HEK293 (cell line): Measurements from ENCODE around the gene HRCT1.
A peak's percentile ranks its signal among the peaks of the same experiment; 100 is the strongest.

Experiments
- CTCF ChIA-PET: fragments of 350-600 bp; formaldehyde crosslinking; extraction: SDS; loops from one replicate; lab custom pipeline; 2021; ENCODE audit warnings: antibody characterized with exemption; lab: Yijun Ruan, JAX
- POLR2A ChIA-PET: fragments of 300-600 bp; formaldehyde crosslinking; extraction: SDS; loops from one replicate; lab custom pipeline; 2020; ENCODE audit warnings: antibody characterized with exemption, inconsistent platforms; lab: Yijun Ruan, JAX
- H3K27ac ChIP-seq: fragments of 200-500 bp; sonication (Bioruptor generic); 2 replicates; pipeline ENCODE4 v1.5.1; 2014; ENCODE audit warnings: low read depth, low read length, control low read depth, inconsistent platforms; ENCODE audit errors: extremely low read depth
- H3K36me3 ChIP-seq, 2 experiments: fragments of 200-500 bp in 1 of 2; sonication (Bioruptor generic) in 1 of 2; 1 replicate in 1 of 2; 2 replicates in 1 of 2; pipeline ENCODE4 v1.5.1; 2014 to 2017; ENCODE audit warnings: inconsistent platforms in 2 of 2, low read length in 2 of 2; ENCODE audit not compliant: control insufficient read depth in 2 of 2, insufficient read depth in 1 of 2
- H3K4me1 ChIP-seq: fragments of 200-500 bp; sonication (Bioruptor generic); 2 replicates; pipeline ENCODE4 v1.5.1; 2014; ENCODE audit warnings: mild to moderate bottlenecking, low read length, inconsistent platforms; ENCODE audit not compliant: control insufficient read depth, insufficient read depth
- H3K4me3 ChIP-seq: 2 replicates; pipeline ENCODE4 v1.5.1; 2011; ENCODE audit warnings: low read depth, mild to moderate bottlenecking, control low read depth, low read length, moderate library complexity
- H3K9me3 ChIP-seq: fragments of 200-500 bp; sonication (Bioruptor generic); 2 replicates; pipeline ENCODE4 v1.5.1; 2014; ENCODE audit warnings: low read depth, low read length, inconsistent platforms; ENCODE audit not compliant: control insufficient read depth, insufficient read depth
- ELK4 ChIP-seq: IDR thresholded peaks from 2 replicates; pipeline ENCODE4 v1.6.1; 2011; ENCODE audit warnings: mild to moderate bottlenecking, low read depth, low read length, borderline replicate concordance
- KLF7 ChIP-seq: fragments of 450-650 bp; formaldehyde crosslinking; IDR thresholded peaks from 2 replicates; pipeline ENCODE4 v1.5.1; 2016; ENCODE audit warnings: missing biosample characterization, missing genetic modification characterization, borderline replicate concordance
- SALL2 ChIP-seq: fragments of 450-650 bp; formaldehyde crosslinking; IDR thresholded peaks from 2 replicates; pipeline ENCODE4 v1.5.0; 2017; ENCODE audit warnings: missing biosample characterization, mild to moderate bottlenecking, missing genetic modification characterization, borderline replicate concordance
- SCRT2 ChIP-seq: fragments of 450-650 bp; formaldehyde crosslinking; IDR thresholded peaks from 2 replicates; pipeline ENCODE4 v1.5.1; 2016; ENCODE audit warnings: missing biosample characterization, missing genetic modification characterization
- ZBTB10 ChIP-seq: fragments of 450-650 bp; formaldehyde crosslinking; IDR thresholded peaks from 2 replicates; pipeline ENCODE4 v1.5.1; 2016; ENCODE audit warnings: missing biosample characterization, missing genetic modification characterization
- ZBTB8A ChIP-seq: fragments of 450-650 bp; formaldehyde crosslinking; IDR thresholded peaks from 2 replicates; pipeline ENCODE4 v1.5.1; 2016; ENCODE audit warnings: missing biosample characterization, missing genetic modification characterization
- ZIC2 ChIP-seq: fragments of 450-650 bp; formaldehyde crosslinking; IDR thresholded peaks from 2 replicates; pipeline ENCODE4 v1.5.1; 2016; ENCODE audit warnings: missing biosample characterization, missing genetic modification characterization
- ZNF138 ChIP-seq: fragments of 450-650 bp; formaldehyde crosslinking; IDR thresholded peaks from 2 replicates; pipeline ENCODE4 v1.5.1; 2016; ENCODE audit warnings: missing biosample characterization, missing genetic modification characterization, borderline replicate concordance
- ZNF155 ChIP-seq: fragments of 450-650 bp; formaldehyde crosslinking; IDR thresholded peaks from 2 replicates; pipeline ENCODE4 v1.5.1; 2016; ENCODE audit warnings: missing biosample characterization, missing genetic modification characterization
- ZNF174 ChIP-seq: fragments of 450-650 bp; formaldehyde crosslinking; IDR thresholded peaks from 2 replicates; pipeline ENCODE4 v1.5.0; 2017; ENCODE audit warnings: missing biosample characterization, mild to moderate bottlenecking, missing genetic modification characterization
- ZNF184 ChIP-seq: fragments of 450-650 bp; IDR thresholded peaks from 2 replicates; pipeline ENCODE4 v1.5.1; 2018; ENCODE audit warnings: missing biosample characterization, mild to moderate bottlenecking, missing genetic modification characterization
- ZNF23 ChIP-seq: fragments of 450-650 bp; formaldehyde crosslinking; IDR thresholded peaks from 2 replicates; pipeline ENCODE4 v1.5.1; 2016; ENCODE audit warnings: missing biosample characterization, missing genetic modification characterization, borderline replicate concordance
- ZNF362 ChIP-seq: fragments of 450-650 bp; formaldehyde crosslinking; IDR thresholded peaks from 2 replicates; pipeline ENCODE4 v1.5.1; 2016; ENCODE audit warnings: missing biosample characterization, missing genetic modification characterization
- ZNF37A ChIP-seq: fragments of 450-650 bp; IDR thresholded peaks from 2 replicates; pipeline ENCODE4 v1.5.1; 2018; ENCODE audit warnings: missing biosample characterization, missing genetic modification characterization
- ZNF391 ChIP-seq: fragments of 450-650 bp; formaldehyde crosslinking; IDR thresholded peaks from 2 replicates; pipeline ENCODE4 v1.5.1; 2016; ENCODE audit warnings: low read depth, missing biosample characterization, missing genetic modification characterization, borderline replicate concordance
- ZNF48 ChIP-seq: fragments of 450-650 bp; formaldehyde crosslinking; IDR thresholded peaks from 2 replicates; pipeline ENCODE4 v1.5.1; 2016; ENCODE audit warnings: missing biosample characterization, missing genetic modification characterization
- ZNF776 ChIP-seq: fragments of 450-650 bp; formaldehyde crosslinking; IDR thresholded peaks from 2 replicates; pipeline ENCODE4 v1.5.0; 2017; ENCODE audit warnings: missing biosample characterization, missing genetic modification characterization, borderline replicate concordance
- ZXDB ChIP-seq: fragments of 450-650 bp; formaldehyde crosslinking; IDR thresholded peaks from 2 replicates; pipeline ENCODE4 v1.5.1; 2016; ENCODE audit warnings: missing biosample characterization, missing genetic modification characterization

HRCT1 gene

DNA sequence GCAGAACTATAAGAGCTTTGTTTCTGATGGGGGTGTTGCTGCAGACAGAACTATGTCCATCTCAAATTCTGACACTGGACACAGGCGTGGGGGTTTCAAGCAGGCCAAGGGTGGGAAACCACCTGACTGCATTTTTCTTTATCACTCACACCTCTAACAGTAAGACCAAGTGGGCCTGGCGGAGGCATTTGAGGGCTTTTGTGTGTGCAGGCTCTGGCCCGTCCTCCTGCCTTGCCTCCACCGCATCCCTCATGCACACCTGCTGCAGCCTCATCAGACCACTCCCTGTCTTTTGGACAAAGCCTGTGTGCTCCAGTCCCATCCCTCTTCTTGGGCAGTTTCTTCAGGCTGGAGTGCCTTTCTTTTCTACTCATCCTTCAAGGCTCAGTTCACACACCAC is 43.7 kb upstream of the HRCT1 start (continued):
- TF ChIP-seq ELK4 (no peak), ZNF138 (tag by site-specific recombination) (no peak), ZBTB10 (tag by site-specific recombination) (no peak), ZNF23 (no peak)

GRCh38 chr9:35863583-35863982 is 42.4 kb upstream of the HRCT1 start:
- Histone ChIP-seq H3K4me1 (no peaks in the 10 kb centered on the region), H3K36me3 (no peaks in the 10 kb centered on the region), H3K9me3 (no peaks in the 10 kb centered on the region), H3K4me3 (no peak overlapping the region), H3K27ac (no peak overlapping the region)
- no peak for TF ChIP-seq ZNF391 (tag by site-specific recombination)
- TF ChIP-seq ZIC2 (tag by site-specific recombination), result peak; percentile 51; the same call in 1 of the 2 replicates
- no peak for TF ChIP-seq SALL2 (tag by site-specific recombination)
- no peak for TF ChIP-seq ZNF155 (tag by site-specific recombination)
- no peak for TF ChIP-seq SCRT2 (tag by site-specific recombination)
- ChIA-PET POLR2A (no interaction called here), CTCF (interaction anchor here (1.1 to 4.1 kb wide), 3 partner anchors 9 to 37 kb away, joined by 5 to 26 read pairs (median 6); no protein-coding TSS in a partner anchor)

GRCh38 chr9:35864695-35865255 is 41.2 kb upstream of the HRCT1 start:
- CTCF ChIA-PET, result interaction anchor here (1.1 to 4.1 kb wide), 3 partner anchors 7 to 38 kb away, joined by 5 to 26 read pairs (median 6); no protein-coding TSS in a partner anchor
- POLR2A ChIA-PET, result no interaction called here
- TF ChIP-seq ZNF37A (tag by site-specific recombination) (no peak), ZBTB8A (tag by site-specific recombination) (no peak), ZNF48 (tag by site-specific recombination) (no peak), KLF7 (tag by site-specific recombination) (no peak), ZNF776 (tag by site-specific recombination) (no peak), ZNF174 (tag by site-specific recombination) (no peak), ZXDB (tag by site-specific recombination) (no peak), ZNF362 (tag by site-specific recombination) (no peak), ZNF184 (no peak)

More at GRCh38 chr9:35864695-35865255, 41.2 kb upstream of the HRCT1 start:
- H3K4me3 ChIP-seq, result no peak overlapping the region
- H3K4me1 ChIP-seq, result no peaks in the 10 kb centered on the region
- H3K9me3 ChIP-seq, result no peaks in the 10 kb centered on the region
- no peaks in the 10 kb centered on the region for H3K36me3 ChIP-seq
- H3K27ac ChIP-seq, result no peak overlapping the region
